MM.1S (cell line): ENCODE results near the gene SECTM1.

Source experiments
- CTCF ChIP-seq: fragments of 300-600 bp; sonication (generic); IDR thresholded peaks from 2 replicates; pipeline ENCODE4 v1.5.1; 2016; ENCODE audit warnings: antibody characterized with exemption, low read length, mixed read lengths
- EZH2 ChIP-seq: fragments of 300-600 bp; sonication (generic); optimal IDR thresholded peaks from 2 replicates; pipeline ENCODE3; 2017; ENCODE audit warnings: low read depth, mild to moderate bottlenecking, antibody characterized with exemption, low read length, mixed read lengths

GRCh38 chr17:82361885-82362633, 28.5 kb upstream of the SECTM1 start:
- no peak for TF ChIP-seq CTCF
- TF ChIP-seq EZH2: no peak
